ENCODE measurements around the gene ENPP6.
A peak's percentile ranks its signal among the peaks of the same experiment; 100 is the strongest.

Gene ENPP6

GRCh38 chr4:184041156-184041555 lies 176.5 kb downstream of the ENPP6 start:
- H3K9ac ChIP-seq (ENCODE audit: low read depth, low read length), result no peak overlapping the region
- no peaks in the 10 kb centered on the region for H3K36me3 ChIP-seq (ENCODE audit: insufficient read depth, low read length)
- no peak overlapping the region for H3K4me3 ChIP-seq (ENCODE audit: low read length)
- H3K4me1 ChIP-seq (ENCODE audit: insufficient read depth, low read length), result peaks cover 13% of the 10 kb centered on the region; the same call in 1 of the 2 replicates
- WGBS, result 98% methylated on average over 8 of the region's 10 CpGs
- H3K27me3 ChIP-seq (ENCODE audit: insufficient read depth, low read length), result peaks cover 7% of the 10 kb centered on the region; the same call in 1 of the 2 replicates
- peaks cover 14% of the 10 kb centered on the region for H3K9me3 ChIP-seq (ENCODE audit: insufficient read depth, low read depth, low read length)
- no peak overlapping the region for H3K27ac ChIP-seq (ENCODE audit: low read depth, low read length)

GRCh38 chr4:184039963-184040383 lies 177.7 kb downstream of the ENPP6 start:
- peaks cover 13% of the 10 kb centered on the region; the same call in 1 of the 2 replicates for H3K4me1 ChIP-seq (ENCODE audit: insufficient read depth, low read length)
- peaks cover 2% of the 10 kb centered on the region; the same call in 1 of the 2 replicates for H3K9me3 ChIP-seq (ENCODE audit: insufficient read depth, low read depth, low read length)
- peak overlapping the region; percentile 22 for H3K4me3 ChIP-seq (ENCODE audit: low read length)
- H3K27ac ChIP-seq (ENCODE audit: low read depth, low read length), result no peak overlapping the region
- peaks cover 7% of the 10 kb centered on the region; the same call in 1 of the 2 replicates for H3K27me3 ChIP-seq (ENCODE audit: insufficient read depth, low read length)
- WGBS, result 85% methylated on average over 22 of the region's 22 CpGs
- H3K9ac ChIP-seq (ENCODE audit: low read depth, low read length), result peak overlapping the region; percentile 56; the same call in 1 of the 2 replicates
- H3K36me3 ChIP-seq (ENCODE audit: insufficient read depth, low read length), result no peaks in the 10 kb centered on the region
